Smooth muscle cell (in vitro differentiated cells): ENCODE data around the gene MCC. TPM values are rescaled to one million over a fixed set of nuclear protein-coding genes. Genes with fewer than 3 reads are reported as not detected.

Experiments used
- DNase-seq: peaks from one replicate; lab custom pipeline; 2025; ENCODE audit not compliant: unreplicated experiment; lab: John Stamatoyannopoulos, UW
- H2AFZ ChIP-seq: fragments of 200-600 bp; sonication (generic); 2 replicates; pipeline ENCODE4 v1.6.0; 2016; ENCODE audit warnings: antibody characterized with exemption, low read depth, mild to moderate bottlenecking
- H3F3A ChIP-seq: fragments of 200-600 bp; sonication (generic); 2 replicates; pipeline ENCODE4 v1.6.0; 2017; ENCODE audit warnings: antibody characterized with exemption, low read depth
- H3K27ac ChIP-seq: fragments of 200-600 bp; sonication (generic); 2 replicates; pipeline ENCODE4 v1.5.1; 2016; ENCODE audit warnings: low read depth, mild to moderate bottlenecking
- H3K27me3 ChIP-seq: fragments of 200-600 bp; sonication (generic); 2 replicates; pipeline ENCODE4 v1.6.1; 2016; ENCODE audit warnings: low read depth, mild to moderate bottlenecking
- H3K36me3 ChIP-seq: fragments of 200-600 bp; sonication (generic); 2 replicates; pipeline ENCODE4 v1.5.1; 2016; ENCODE audit warnings: low read depth
- H3K4me1 ChIP-seq: fragments of 200-600 bp; sonication (generic); 2 replicates; pipeline ENCODE4 v1.5.1; 2016; ENCODE audit warnings: low read depth
- H3K4me2 ChIP-seq: fragments of 200-600 bp; sonication (generic); 2 replicates; pipeline ENCODE4 v1.6.0; 2016; ENCODE audit warnings: mild to moderate bottlenecking
- H3K4me3 ChIP-seq: fragments of 200-600 bp; sonication (generic); 2 replicates; pipeline ENCODE4 v1.5.1; 2016; ENCODE audit warnings: mild to moderate bottlenecking
- H3K79me2 ChIP-seq: fragments of 200-600 bp; sonication (generic); 2 replicates; pipeline ENCODE4 v1.6.0; 2016; ENCODE audit warnings: low read depth, mild to moderate bottlenecking
- H3K9ac ChIP-seq: fragments of 200-600 bp; sonication (generic); 2 replicates; pipeline ENCODE4 v1.6.0; 2016; ENCODE audit warnings: low read depth
- H3K9me3 ChIP-seq: fragments of 200-600 bp; sonication (generic); replicated peaks from 2 replicates; pipeline ENCODE4 v1.5.1; 2016; ENCODE audit warnings: low read depth
- H4K20me1 ChIP-seq: fragments of 200-600 bp; sonication (generic); 2 replicates; pipeline ENCODE4 v1.6.0; 2016; ENCODE audit warnings: low read depth
- CTCF ChIP-seq: fragments of 200-600 bp; sonication (generic); IDR thresholded peaks from 2 replicates; pipeline ENCODE4 v1.5.1; 2017; ENCODE audit warnings: borderline replicate concordance, mild to moderate bottlenecking, antibody characterized with exemption; ENCODE audit not compliant: insufficient read depth, poor library complexity, severe bottlenecking
- WGBS: methylation state at CpG from one replicate; pipeline ENCODE4 v1.1.7; 2016; ENCODE audit warnings: low lambda C conversion rate; 5-methylcytosine and 5-hydroxymethylcytosine counted together
- polyA plus RNA-seq: library from polyadenylated mRNA; unstranded; fragments of >200 nt; fragmentation: Nextera tagmentation; extraction: Ambion mirVana; gene quantifications from 2 replicates; pipeline ENCODE4 v1.2.1, GENCODE V29; 2016
- total RNA-seq: library from RNA; depleted of rRNA; stranded (reverse); fragments of >200 nt; gene quantifications from 2 replicates; pipeline ENCODE4 v1.2.3, GENCODE V29; 2014

MCC gene
- total and polyA plus RNA-seq, 2 experiments from 2014 or later: 5.8 to 19.2 TPM

GRCh38 chr5:113427871-113428574 is 60.2 kb downstream of the MCC start:
- Histone ChIP-seq H3K4me1 (no peaks in the 10 kb centered on the region), H3K27ac (no peak overlapping the region), H3F3A (no peaks in the 10 kb centered on the region), H3K9ac (no peak overlapping the region), H3K79me2 (no peaks in the 10 kb centered on the region), H3K4me2 (no peak overlapping the region), H3K27me3 (no peaks in the 10 kb centered on the region), H2AFZ (no peak overlapping the region), H4K20me1 (no peaks in the 10 kb centered on the region), H3K4me3 (no peak overlapping the region), H3K9me3 (no peaks in the 10 kb centered on the region), H3K36me3 (no peaks in the 10 kb centered on the region)
- no peak for DNase-seq
- 66% methylated on average over 3 of the region's 3 CpGs for WGBS
- TF ChIP-seq CTCF: no peak

- H3K27me3 ChIP-seq: no peaks in the 10 kb centered on the region
- H3F3A ChIP-seq: no peaks in the 10 kb centered on the region
- H3K4me3 ChIP-seq: no peak overlapping the region
- H4K20me1 ChIP-seq: no peaks in the 10 kb centered on the region
- no peaks in the 10 kb centered on the region for H3K36me3 ChIP-seq
- no peaks in the 10 kb centered on the region for H3K79me2 ChIP-seq
- DNase-seq: no peak
- TF ChIP-seq CTCF: no peak
- no peaks in the 10 kb centered on the region for H3K9me3 ChIP-seq
- no peak overlapping the region for H3K4me2 ChIP-seq
- no peaks in the 10 kb centered on the region for H3K4me1 ChIP-seq
- 83% methylated on average over 3 of the region's 3 CpGs for WGBS
- no peak overlapping the region for H3K9ac ChIP-seq
- H2AFZ ChIP-seq: no peak overlapping the region
- no peak overlapping the region for H3K27ac ChIP-seq
Observed at GRCh38 chr5:113425909-113426308, 62.3 kb downstream of the MCC start.

- Histone ChIP-seq H2AFZ (no peak overlapping the region), H3F3A (no peaks in the 10 kb centered on the region), H3K9ac (no peak overlapping the region), H3K27me3 (no peaks in the 10 kb centered on the region), H3K4me2 (no peak overlapping the region), H3K4me3 (no peak overlapping the region), H3K36me3 (no peaks in the 10 kb centered on the region), H4K20me1 (no peaks in the 10 kb centered on the region), H3K4me1 (no peaks in the 10 kb centered on the region), H3K27ac (no peak overlapping the region), H3K9me3 (no peaks in the 10 kb centered on the region), H3K79me2 (no peaks in the 10 kb centered on the region)
- no peak for TF ChIP-seq CTCF
- WGBS: 80% methylated on average over 2 of the region's 2 CpGs
- no peak for DNase-seq
Observed at GRCh38 chr5:113421693-113422092, 66.6 kb downstream of the MCC start.

GRCh38 chr5:113405530-113405929 is 82.7 kb downstream of the MCC start:
- H3K4me3 ChIP-seq: no peak overlapping the region
- H3K4me2 ChIP-seq: no peak overlapping the region
- no peaks in the 10 kb centered on the region for H3K79me2 ChIP-seq
- DNase-seq: no peak
- no peak overlapping the region for H3K27ac ChIP-seq
- H3K36me3 ChIP-seq: no peaks in the 10 kb centered on the region
- TF ChIP-seq CTCF: no peak
- no peaks in the 10 kb centered on the region for H3K4me1 ChIP-seq
- no peak overlapping the region for H2AFZ ChIP-seq
- H3F3A ChIP-seq: no peaks in the 10 kb centered on the region
- no peaks in the 10 kb centered on the region for H4K20me1 ChIP-seq
- H3K9ac ChIP-seq: no peak overlapping the region
- no peaks in the 10 kb centered on the region for H3K27me3 ChIP-seq
- 87% methylated on average over 6 of the region's 6 CpGs for WGBS
- no peaks in the 10 kb centered on the region for H3K9me3 ChIP-seq
